Endothelial cell of umbilical vein (primary cell): ENCODE measurements around the gene CLPX. TPM values are rescaled to one million over a fixed set of nuclear protein-coding genes. Genes with fewer than 3 reads are reported as not detected.

Source experiments
- BruUV-seq: library from RNA; stranded (reverse); fragments of 400-500 nt; replicated peaks from 2 replicates; lab custom pipeline; 2021; lab: Mats Ljungman, UMichigan
- CTCF ChIA-PET: fragments of 300-600, 350-600 bp; sonication (Branson Sonifier 250); formaldehyde crosslinking; loops from one replicate; lab custom pipeline; 2021; ENCODE audit warnings: antibody characterized with exemption, inconsistent platforms; lab: Charles Lee
- POLR2A ChIA-PET: fragments of 300-600, 350-600 bp; sonication (Branson Sonifier 250); formaldehyde crosslinking; loops from one replicate; lab custom pipeline; 2021; ENCODE audit warnings: antibody characterized with exemption, inconsistent platforms; lab: Charles Lee
- DNase-seq: peaks from one replicate; pipeline ENCODE4 v3.0.0-alpha.2; 2011; ENCODE audit warnings: low read depth, low spot score
- FAIRE-seq: peaks from 2 replicates; lab custom pipeline; 2011; peaks lifted over from hg19 to GRCh38; lab: Jason Lieb, UNC
- H2AFZ ChIP-seq: 2 replicates; pipeline ENCODE4 v1.6.0; 2012; ENCODE audit warnings: low read depth, low read length, control low read depth, inconsistent platforms
- H3K27ac ChIP-seq: 2 replicates; pipeline ENCODE4 v1.5.1; 2011; ENCODE audit warnings: low read depth, mild to moderate bottlenecking, control low read depth, low read length, moderate library complexity; ENCODE audit not compliant: insufficient read depth
- H3K27me3 ChIP-seq, 2 experiments: 2 replicates each; pipeline versions ENCODE4 v1.6.0 to v1.6.1; 2011; ENCODE audit warnings: low read length in 2 of 2, mixed read lengths in 1 of 2; ENCODE audit not compliant: control insufficient read depth in 2 of 2, insufficient read depth in 2 of 2
- H3K36me3 ChIP-seq, 2 experiments: 2 replicates in 1 of 2; 3 replicates in 1 of 2; pipeline ENCODE4 v1.5.1; 2011; ENCODE audit warnings: low read length in 2 of 2, mild to moderate bottlenecking in 1 of 2, moderate library complexity in 1 of 2; ENCODE audit not compliant: control insufficient read depth in 2 of 2, insufficient read depth in 2 of 2; ENCODE audit errors: extremely low read depth in 1 of 2
- H3K4me1 ChIP-seq: 3 replicates; pipeline ENCODE4 v1.5.1; 2011; ENCODE audit warnings: mild to moderate bottlenecking, low read length; ENCODE audit not compliant: control insufficient read depth, insufficient read depth; ENCODE audit errors: extremely low read depth
- H3K4me2 ChIP-seq: 2 replicates; pipeline ENCODE4 v1.6.1; 2011; ENCODE audit warnings: low read length, control low read depth, mixed read lengths; ENCODE audit not compliant: insufficient read depth
- H3K4me3 ChIP-seq, 3 experiments: fragments of 200-600 bp in 1 of 3; sonication (generic), shearing (Covaris generic) in 1 of 3; replicated peaks in 1 of 3; 2 replicates each; pipeline ENCODE4 v1.5.1; 2011 to 2016; ENCODE audit warnings: control low read depth in 3 of 3, low read length in 3 of 3, mild to moderate bottlenecking in 2 of 3, inconsistent platforms in 1 of 3, low read depth in 1 of 3, moderate library complexity in 1 of 3; ENCODE audit not compliant: insufficient read depth in 1 of 3
- H3K79me2 ChIP-seq: 2 replicates; pipeline ENCODE4 v1.6.0; 2012; ENCODE audit warnings: low read length, inconsistent platforms; ENCODE audit not compliant: control insufficient read depth, insufficient read depth
- H3K9ac ChIP-seq: replicated peaks from 2 replicates; pipeline ENCODE3; 2011; ENCODE audit warnings: low read length, control low read depth; ENCODE audit not compliant: insufficient read depth; ENCODE audit errors: extremely low read depth
- H3K9me1 ChIP-seq: replicated peaks from 3 replicates; pipeline ENCODE4 v1.6.0; 2011; ENCODE audit warnings: mild to moderate bottlenecking, low read length; ENCODE audit not compliant: control insufficient read depth, insufficient read depth; ENCODE audit errors: extremely low read depth
- H3K9me3 ChIP-seq: replicated peaks from 2 replicates; pipeline ENCODE4 v1.5.1; 2012; ENCODE audit warnings: low read length, inconsistent platforms; ENCODE audit not compliant: control insufficient read depth, insufficient read depth
- H4K20me1 ChIP-seq: replicated peaks from 2 replicates; pipeline ENCODE3; 2011; ENCODE audit warnings: mild to moderate bottlenecking, low read length; ENCODE audit not compliant: control insufficient read depth, insufficient read depth; ENCODE audit errors: extremely low read depth
- CTCF ChIP-seq, 2 donors: IDR thresholded peaks; 1 replicate in 1 of 2; 2 replicates in 1 of 2; pipeline ENCODE4 v1.5.1; 2011; ENCODE audit warnings: low read length in 2 of 2, mild to moderate bottlenecking in 2 of 2, moderate library complexity in 2 of 2, control low read depth in 1 of 2, inconsistent platforms in 1 of 2, low read depth in 1 of 2; ENCODE audit not compliant: insufficient read depth in 1 of 2; ENCODE audit errors: extremely low read depth in 1 of 2
- EZH2 ChIP-seq: IDR thresholded peaks from 2 replicates; pipeline ENCODE4 v1.6.1; 2012; ENCODE audit warnings: borderline replicate concordance, low read depth, mild to moderate bottlenecking, moderate library complexity, low read length, inconsistent platforms; ENCODE audit not compliant: severe bottlenecking
- FOS ChIP-seq: IDR thresholded peaks from 2 replicates; pipeline ENCODE4 v1.6.1; 2011; ENCODE audit warnings: mild to moderate bottlenecking, low read length, moderate library complexity, borderline replicate concordance; ENCODE audit not compliant: insufficient read depth
- GATA2 ChIP-seq: IDR thresholded peaks from 2 replicates; pipeline ENCODE4 v1.7.0; 2011; ENCODE audit warnings: low read depth, mild to moderate bottlenecking, moderate library complexity, mixed read lengths, low read length; ENCODE audit not compliant: insufficient read length, insufficient read depth
- JUN ChIP-seq: IDR thresholded peaks from 2 replicates; pipeline ENCODE4 v1.6.1; 2011; ENCODE audit warnings: borderline replicate concordance, low read depth; ENCODE audit not compliant: insufficient read length, insufficient read depth
- MYC ChIP-seq: IDR thresholded peaks from one replicate; pipeline ENCODE4 v1.6.1; 2011; ENCODE audit warnings: mild to moderate bottlenecking, low read depth, low read length
- POLR2A ChIP-seq: IDR thresholded peaks from 2 replicates; pipeline ENCODE4 v1.6.1; 2012; ENCODE audit warnings: low read depth, mild to moderate bottlenecking, control low read depth, low read length
- POLR2AphosphoS5 ChIP-seq: IDR thresholded peaks from 2 replicates; pipeline ENCODE4 v1.6.1; 2012; ENCODE audit warnings: low read depth, mild to moderate bottlenecking, control low read depth, low read length, moderate library complexity; ENCODE audit not compliant: insufficient read depth
- dilution Hi-C: fragments of 300-500 bp; cut with MboI; formaldehyde crosslinking; loops from one replicate; pipeline ENCODE4 v1.15.0; 2019; ENCODE audit warnings: low sequenced_read_pairs; ENCODE audit not compliant: extremely low pct_ligation_motif_present
- intact Hi-C: fragments of 100-400 bp; cut with micrococcal nuclease; formaldehyde crosslinking; loops from one replicate; pipeline ENCODE4 v1.10.0; 2022
- polyA plus RNA-seq, 4 experiments: library from polyadenylated mRNA; depleted of rRNA in 3 of 4; stranded (reverse) in 3 of 4; unstranded in 1 of 4; fragments of >200 nt; gene quantifications; 2 replicates each; pipeline versions ENCODE4 v1.2.1 to v1.2.3, GENCODE V29; 2011 to 2012; ENCODE audit warnings: missing spikeins in 1 of 4
- total RNA-seq: library from RNA; stranded (reverse); gene quantifications from 2 replicates; pipeline ENCODE4 v1.2.3, GENCODE V29; 2021
- TF ChIP-seq, protein P1 (sequence below): IDR thresholded peaks from 2 replicates; pipeline ENCODE4 v1.6.1; 2011; ENCODE audit not compliant: insufficient read depth, insufficient read length

CLPX gene
- total and polyA plus RNA-seq, 2 donors (not counting 3 experiments of a cell fraction or from before 2014, with no cell fraction given): 11.1 to 41.4 TPM

DNA sequence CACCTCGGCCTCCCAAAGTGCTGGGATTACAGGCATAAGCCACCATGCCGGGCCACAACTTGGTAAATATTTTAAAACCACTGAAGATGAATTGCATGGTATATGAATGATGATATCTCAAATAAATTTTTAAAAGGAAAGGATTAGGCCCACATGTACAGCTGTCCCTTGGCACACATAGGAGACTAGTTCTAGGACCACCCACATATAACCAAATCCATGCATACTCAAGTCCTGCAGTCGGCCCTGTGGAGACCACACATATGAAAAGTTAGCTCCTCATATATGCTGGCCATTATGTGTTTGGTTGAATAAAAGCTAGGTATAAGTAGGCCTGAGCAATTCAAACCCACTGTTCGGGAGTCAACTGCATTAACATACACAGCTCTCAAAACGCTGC lies 10.6 kb downstream of the CLPX start:
- Histone ChIP-seq H2AFZ (no peak overlapping the region), H3K4me2 (no peak overlapping the region), H3K9ac (no peak overlapping the region), H3K9me3 (no peaks in the 10 kb centered on the region), H3K4me1 (no peaks in the 10 kb centered on the region), H3K9me1 (no peaks in the 10 kb centered on the region), H3K79me2 (peaks cover 8% of the 10 kb centered on the region), H3K4me3 (no peak overlapping the region), H3K27ac (no peak overlapping the region), H4K20me1 (no peaks in the 10 kb centered on the region), H3K36me3 (peaks cover 6 to 17% of the 10 kb centered on the region in 2 experiments), H3K27me3 (no peaks in the 10 kb centered on the region)
- DNase-seq: no peak
- ChIA-PET CTCF (interaction anchor here (0.6 kb wide), 1 partner anchor 23 kb away, joined by 3 read pairs; no protein-coding TSS in a partner anchor), POLR2A (no interaction called here)
- TF ChIP-seq, protein P1, sequence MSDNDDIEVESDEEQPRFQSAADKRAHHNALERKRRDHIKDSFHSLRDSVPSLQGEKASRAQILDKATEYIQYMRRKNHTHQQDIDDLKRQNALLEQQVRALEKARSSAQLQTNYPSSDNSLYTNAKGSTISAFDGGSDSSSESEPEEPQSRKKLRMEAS: no peak
- TF ChIP-seq FOS (no peak), JUN (no peak), POLR2A (no peak), CTCF (IDR thresholded peaks at IDR 0.05; ENCODE audit: extremely low read depth in 1 of 2, insufficient read depth in 1 of 2, low read depth in 1 of 2, low read length in 2 of 2) (no peak), POLR2AphosphoS5 (no peak), GATA2 (no peak), MYC (no peak), EZH2 (no peak)
- dilution Hi-C loops: no loop called here
- intact Hi-C loops: no loop called here
- no peak for FAIRE-seq
- BruUV-seq: no TSS peak
